GM19468 (cell line): ENCODE measurements around the gene STING1.
"Not testable (repeated sequence)": the region's sequence is repeated elsewhere in the genome, so short reads cannot be mapped to it uniquely, and the experiment has no call there.

ENCODE experiments used
- ATAC-seq: cut with Tn5 transposase; IDR thresholded peaks from one replicate; pipeline ENCODE4 v1.9.1; 2021; ENCODE audit warnings: mild to moderate bottlenecking, moderate library complexity, moderate number of reproducible peaks; ENCODE audit not compliant: unreplicated experiment; ENCODE audit errors: extremely low read depth

Gene STING1

DNA sequence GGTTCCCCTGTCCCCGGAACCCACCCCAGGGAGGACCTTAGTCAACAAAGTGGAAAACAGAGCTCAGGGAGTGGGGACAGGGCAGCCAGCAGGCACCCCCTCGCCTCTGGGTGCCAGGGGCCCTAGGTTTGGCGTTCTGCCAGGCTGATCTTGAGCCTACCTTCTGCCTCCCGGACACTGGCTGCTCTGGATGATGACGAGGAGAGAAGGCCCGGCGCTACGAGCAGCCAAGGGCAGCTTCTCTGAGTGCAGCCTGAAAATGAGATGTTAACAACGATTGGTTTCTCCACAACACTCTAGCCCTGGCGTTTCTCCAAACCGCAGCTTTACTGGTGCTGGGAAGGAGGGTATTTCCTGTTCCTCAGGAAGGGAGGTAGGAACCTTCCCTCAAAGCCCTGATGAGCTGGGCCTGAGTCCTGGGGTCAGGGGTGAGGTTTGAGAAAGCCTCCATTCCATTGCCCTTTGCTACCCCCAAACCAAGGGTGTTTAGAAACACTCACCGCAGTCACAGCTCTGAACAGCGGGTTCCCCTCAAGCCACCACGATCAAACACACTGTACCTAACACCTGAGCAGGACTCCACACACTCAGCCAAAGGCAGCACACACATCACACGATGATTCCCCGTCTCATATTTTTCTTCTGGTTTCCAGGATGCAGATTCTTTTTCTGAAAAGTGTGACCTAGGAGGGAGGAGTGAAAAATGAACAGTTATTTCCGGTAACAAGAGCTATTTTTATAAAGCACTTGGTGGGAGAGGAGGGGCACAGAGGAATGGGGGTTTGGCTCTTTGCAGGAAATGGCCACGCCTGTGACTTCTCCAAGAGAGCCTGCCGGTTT lies at the start of gene STING1:
STING1 (minus strand) TSS at position 709 of the 840 bp plus-strand sequence. CDS start 1,054 bp downstream, outside the sequence.
- no peak for ATAC-seq

DNA sequence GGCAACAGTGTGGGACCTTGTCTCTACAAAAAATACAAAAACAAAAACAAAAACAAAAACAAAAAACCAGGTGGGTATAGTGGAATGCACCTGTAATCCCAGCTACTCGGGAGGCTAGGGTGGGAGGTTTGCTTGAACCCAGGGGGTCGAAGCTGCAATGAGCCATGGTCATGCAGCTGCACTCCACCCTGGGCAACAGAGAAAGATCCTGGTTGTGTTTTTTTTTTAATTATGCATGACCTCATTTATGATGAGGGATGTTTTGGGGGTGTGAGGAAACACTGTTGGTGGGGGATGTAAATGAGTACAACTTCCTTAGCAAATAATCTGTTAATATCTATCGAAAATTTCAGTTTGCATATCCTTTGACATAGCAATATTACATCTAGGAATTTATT lies 49.2 kb upstream of the STING1 start:
- ATAC-seq: no peak

DNA sequence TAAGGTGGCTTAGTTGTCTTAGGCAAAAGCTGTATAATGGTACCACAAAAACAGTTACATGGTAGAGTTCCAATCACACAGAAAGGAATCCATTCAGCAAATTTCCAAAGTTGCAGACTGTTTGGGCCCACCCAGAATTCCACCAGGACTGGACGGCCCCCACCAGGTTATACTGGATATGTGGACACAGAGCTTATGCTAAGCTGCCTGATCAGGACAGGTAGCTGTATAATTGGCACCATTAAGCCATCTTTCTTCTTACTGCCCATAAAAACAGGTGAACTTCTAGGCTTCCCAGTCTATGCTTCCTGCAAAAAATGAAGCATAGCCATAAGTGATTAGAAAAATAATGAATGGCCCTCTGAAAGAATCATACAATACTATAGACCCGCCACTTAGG lies 47.5 kb upstream of the STING1 start:
- not testable (repeated sequence) for ATAC-seq

DNA sequence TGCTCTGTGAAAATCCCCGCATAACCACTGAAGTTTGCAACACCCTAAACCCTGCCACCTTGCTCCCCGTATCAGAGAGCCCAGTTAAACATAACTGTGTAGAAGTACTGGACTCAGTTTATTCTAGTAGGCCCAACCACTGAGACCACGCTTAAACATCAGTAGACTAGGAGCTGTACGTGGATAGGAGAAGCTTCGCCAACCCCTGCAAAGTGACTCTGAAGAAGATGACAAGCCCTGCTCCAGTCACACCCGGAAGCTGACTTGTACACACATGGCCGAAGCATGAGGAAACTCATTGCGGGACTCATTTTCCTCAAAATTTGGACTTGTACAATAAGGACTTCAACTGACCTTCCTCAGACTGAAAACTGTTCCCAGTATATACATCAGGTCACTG lies 46.1 kb upstream of the STING1 start:
- not testable (repeated sequence) for ATAC-seq

DNA sequence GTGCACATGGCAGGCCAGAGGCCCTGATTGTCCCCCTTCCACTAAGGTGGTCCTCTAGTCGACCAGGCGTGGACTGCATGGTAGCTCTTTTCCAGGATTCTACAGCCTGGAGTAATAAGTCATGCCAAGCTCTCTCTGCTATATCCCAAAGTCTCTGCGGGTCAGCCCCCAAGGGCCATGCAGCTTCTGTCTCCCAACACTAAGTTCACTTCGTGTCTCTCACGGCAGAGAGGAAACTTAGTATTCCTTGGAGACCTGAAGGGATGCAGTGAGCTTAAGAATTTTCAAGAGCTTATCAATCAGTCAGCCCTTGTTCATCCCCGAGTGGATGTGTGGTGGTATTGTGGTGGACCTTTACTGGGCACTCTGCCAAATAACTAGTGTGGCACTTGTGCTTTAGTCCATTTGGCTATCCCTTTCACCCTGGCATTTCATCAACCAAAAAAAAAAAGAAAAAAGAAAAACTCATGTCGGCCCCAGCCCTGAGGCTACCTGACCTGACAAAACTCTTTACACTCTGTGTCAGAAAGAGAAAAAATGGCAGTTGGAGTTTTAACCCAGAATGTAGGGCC lies 45.4 kb upstream of the STING1 start:
- ATAC-seq: not testable (repeated sequence)

DNA sequence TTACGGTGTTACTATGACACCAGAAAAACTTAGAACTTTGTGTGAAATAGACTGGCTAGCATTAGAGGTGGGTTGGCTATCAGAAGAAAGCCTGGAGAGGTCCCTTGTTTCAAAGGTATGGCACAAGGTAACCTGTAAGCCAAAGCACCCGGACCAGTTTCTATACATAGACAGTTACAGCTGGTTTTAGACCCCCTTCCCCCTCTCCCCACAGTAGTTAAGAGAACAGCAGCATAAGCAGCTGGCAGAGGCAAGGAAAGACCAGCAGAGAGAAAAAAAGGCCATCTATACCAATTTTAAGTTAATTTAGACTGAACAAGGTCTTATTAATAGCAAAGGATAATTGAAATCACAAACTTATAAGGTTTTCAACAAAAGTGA lies 44.5 kb upstream of the STING1 start:
- not testable (repeated sequence) for ATAC-seq

DNA sequence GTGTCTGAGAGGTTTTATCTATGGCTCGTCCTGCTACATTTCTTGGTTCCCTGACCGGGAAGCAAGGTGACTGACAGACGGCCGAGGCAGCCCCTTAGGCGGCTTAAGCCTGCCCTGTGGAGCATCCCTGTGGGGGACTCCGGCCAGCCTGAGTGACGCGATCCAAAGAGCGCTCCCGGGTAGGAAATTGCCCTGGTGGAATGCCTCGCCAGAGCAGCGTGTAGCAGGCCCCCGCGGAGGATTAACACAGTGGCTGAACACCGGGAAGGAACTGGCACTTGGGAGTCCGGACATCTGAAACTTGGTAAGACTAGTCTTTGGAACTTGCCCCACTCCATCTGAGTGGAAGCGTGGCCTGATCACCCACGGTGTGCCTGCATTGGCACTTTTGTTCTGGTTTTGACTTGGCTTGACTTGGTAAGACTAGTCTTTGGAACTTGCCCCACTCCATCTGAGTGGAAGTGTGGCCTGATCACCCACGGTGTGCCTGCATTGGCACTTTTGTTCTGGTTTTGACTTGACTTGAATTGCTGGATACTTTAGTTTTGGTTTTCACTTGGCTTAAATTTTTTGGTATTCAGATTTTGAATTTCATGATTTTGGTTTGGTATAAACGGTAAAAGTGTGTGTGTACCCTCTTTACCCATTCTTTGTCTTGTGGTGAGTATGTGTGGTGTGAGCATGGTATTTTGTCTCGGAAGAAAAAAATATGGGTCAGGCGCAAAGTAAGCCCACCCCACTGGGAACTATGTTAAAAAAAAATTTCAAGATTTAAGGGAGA lies 43.9 kb upstream of the STING1 start:
- not testable (repeated sequence) for ATAC-seq

DNA sequence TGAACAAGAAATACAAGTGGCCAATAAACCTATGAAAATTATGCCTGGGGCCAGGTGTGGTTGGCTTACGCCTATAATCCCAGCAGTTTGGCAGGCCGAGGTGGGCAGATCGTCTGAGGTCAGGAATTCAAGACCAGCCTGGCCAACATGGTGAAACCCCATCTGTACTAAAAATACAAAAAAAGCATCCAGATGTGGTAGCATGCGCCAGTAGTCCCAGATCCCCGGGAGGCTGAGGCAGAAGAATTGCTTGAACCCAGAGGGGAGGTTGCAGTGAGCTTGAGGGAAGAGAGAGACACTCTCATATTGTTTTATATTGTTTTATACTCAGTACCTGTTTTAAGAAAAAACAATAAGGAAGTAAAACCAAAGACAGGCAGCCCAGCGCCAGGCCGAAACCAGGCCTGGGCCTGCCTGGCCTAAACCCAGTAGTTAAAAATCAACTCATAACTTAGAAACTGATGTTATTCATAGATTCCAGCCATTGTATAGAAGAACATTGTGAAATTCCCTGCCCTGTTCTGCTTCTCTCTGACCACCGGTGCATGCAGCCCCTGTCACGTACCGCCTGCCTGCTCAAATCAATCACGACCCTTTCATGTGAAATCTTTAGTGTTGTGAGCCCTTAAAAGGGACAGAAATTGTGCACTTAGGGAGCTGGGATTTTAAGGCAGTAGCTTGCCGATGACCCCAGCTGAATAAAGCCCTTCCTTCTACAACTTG lies 43.2 kb upstream of the STING1 start:
- not testable (repeated sequence) for ATAC-seq

DNA sequence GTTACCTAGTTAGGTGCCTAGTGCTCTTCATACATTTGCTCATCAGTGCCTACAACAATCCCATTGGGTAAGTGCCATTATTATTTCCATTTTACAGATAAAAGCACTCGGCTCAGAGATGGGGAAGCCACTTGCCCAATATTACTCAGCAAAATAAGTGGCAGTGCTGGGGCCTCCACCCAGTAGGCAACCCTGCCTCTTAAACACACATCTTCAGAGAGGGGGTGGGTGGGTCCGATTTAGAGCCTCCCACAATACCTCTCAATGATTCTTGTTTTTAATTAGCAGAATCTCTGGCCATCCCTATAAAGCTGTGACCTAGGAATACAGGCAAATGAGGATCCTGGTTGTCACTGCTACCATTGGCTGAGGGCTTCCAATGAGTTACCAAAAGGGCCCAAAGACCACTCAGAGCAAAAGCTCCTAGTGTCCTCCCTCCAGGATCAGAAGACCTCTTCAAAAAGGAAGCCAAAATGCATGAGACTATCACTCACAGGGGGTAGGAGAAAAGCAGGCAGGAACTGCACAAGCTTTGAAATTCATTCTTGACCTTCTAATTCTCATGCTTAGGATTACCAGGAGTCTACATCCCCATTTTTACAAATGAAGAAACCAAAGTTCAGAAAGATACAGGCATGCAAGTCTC lies 42.5 kb upstream of the STING1 start:
- ATAC-seq: no peak

DNA sequence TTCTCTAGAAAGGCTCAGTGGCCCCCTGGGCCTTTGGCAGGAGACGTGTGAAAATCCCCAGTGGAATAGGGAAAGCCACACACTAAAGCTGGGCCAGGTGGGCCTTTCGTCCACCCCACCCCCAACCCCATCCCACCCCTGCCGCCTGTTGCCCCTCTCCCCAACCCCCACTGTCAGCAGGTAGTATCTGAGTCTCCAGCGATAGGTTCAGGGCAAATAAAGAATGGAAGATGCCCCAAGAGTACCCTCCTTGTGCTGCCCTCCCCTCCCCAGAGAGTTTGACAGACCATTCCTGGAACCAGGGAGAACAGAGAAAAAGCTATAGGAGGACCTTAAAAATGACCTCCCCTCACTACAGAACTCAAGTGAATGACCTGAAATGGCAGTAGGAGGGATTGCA lies 41.9 kb upstream of the STING1 start:
- no peak for ATAC-seq

DNA sequence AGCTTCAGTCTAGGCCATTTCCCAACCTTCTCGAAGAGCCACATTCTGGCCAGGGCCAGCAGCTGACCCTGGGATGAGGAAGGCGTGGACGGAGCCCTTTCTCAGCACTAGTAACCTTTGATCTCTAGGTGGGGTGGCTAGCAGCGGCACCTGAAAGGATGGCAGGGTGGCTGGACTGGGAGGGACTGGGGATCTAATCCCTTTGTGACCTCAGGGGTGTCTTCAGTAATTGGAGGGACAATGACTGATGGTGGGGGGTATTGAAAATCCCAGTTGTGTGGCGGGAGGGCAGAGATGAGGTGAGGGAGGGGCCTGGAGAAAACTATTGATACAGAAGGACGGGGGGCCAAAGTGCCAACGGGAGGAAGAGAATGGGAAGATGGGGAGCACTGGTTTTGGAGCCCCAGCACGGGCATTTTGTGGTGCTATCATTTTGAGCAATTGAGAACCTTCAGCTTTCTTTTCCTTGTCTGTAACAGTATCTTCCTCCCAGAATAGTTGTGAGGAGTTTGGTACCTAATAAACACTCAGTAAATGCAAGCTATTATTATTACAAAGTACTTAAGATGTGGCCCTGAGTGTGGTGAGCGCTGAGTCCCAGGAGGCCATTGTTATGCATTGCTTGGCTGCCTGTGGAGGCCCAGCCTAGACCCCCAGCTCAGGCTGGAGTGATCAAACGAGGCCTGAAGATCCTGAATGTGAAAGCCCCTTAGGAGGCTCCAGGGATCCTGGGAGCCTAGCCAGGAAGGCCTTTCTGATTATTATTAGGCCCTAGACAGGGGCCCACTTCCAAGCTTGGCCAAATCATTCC lies 41.3 kb upstream of the STING1 start:
- ATAC-seq: no peak

DNA sequence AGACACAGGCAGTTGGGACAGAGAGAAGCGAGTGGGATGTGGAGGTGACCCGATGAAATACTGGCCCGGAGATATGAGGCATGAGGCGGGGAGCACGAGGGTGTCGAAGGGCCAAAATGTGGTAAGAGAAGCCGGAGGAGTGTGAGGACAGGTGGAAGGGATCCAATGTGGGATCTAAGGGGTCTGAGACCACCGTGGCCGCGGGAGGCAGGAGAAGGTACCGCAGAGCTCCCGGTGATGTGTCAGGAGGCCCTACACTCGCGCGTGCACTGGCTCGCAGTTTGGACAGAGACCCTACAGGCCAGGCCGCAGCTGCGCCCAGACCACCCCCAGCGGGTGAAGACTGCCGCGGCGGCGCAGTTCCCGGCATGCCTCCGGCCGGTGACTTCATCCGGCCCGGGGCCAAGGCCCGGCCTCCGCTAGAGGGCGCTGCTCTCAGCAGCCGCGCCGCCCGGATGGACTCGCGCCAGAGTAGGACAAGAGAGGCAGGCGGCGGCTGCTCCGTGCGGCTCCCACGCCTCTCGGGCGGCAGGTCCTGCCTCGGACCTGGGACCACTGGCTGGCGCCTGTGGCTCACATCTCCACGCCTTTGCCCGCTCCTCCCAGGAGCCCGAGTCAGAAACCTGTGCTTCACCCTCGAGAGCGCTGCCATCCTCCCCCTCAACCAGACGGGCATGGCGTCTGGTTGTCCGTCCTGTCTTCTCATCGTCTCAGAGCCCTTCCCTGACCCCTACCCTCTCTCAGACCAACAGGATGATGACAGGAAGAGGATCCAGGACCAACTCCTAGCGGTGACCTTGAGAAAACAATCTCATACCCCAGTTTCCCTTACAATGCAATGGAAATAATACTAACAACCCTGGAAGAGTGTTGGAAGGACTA lies 35.4 kb upstream of the STING1 start:
- ATAC-seq: peak; percentile 68

DNA sequence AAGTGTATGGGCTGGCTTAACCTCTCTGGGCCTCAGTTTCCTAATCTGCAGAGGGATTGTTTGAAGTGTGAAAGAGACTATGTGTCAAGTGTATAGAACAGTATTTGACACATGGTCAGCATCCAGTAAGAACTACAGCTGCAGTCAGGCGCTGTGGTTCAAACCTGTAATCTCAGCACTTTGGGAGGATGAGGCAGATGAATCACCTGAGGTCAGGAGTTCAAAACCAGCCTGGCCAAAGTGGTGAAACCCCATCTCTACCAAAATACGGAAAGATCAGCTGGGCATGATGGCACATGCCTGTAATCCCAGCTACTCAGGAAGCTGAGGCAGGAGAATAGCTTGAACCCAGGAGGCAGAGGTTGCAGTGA lies 31.9 kb upstream of the STING1 start:
- no peak for ATAC-seq

DNA sequence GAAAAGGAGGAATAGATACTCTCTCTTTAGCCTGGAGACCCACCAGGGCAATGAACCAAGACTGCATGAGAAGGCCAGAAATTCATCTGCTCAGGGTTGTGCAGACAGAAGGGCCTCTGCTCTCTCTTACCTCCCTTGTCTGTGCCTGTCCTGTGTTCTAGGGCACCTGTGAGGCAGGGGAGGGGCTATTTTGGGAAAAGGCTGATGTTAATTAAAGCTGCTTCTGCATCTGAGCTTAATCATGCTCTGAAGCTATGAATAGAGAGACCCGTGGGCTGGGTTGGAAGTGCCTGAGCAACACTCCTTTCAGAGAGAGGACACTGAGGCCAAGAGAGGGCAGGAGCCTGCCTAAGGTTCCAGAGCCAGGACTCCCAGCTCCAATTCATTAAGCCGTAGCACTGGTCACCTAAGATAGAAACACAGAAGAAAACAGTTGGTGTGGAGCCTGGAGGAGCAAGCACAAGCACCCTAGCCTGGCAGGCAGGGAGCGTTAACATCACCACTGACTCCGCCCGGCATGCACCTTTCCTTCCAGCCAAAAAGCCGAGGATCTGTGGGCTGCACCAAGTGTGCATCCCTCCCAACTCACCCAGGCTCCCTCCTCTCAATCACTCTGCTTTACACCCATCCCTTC lies 31.4 kb upstream of the STING1 start:
- no peak for ATAC-seq

DNA sequence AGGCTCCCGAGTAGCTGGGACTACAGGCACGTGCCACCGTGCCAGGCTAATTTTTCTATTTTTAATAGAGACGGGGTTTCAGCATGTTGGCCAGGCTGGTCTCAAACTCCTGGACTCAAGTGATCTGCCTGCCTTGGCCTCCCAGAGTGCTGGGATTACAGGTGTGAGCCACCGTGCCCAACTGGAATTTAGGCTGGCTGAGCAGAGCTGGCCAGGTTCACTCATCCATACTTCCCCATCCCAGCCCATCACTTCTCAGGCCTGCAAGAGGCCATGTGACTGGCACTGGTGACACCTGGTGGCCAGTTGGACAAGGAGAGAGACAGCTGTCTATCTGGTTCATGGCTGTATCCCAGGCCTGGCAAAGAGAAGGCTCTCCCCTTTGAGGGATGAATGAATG lies 30.9 kb upstream of the STING1 start:
- not testable (repeated sequence) for ATAC-seq

DNA sequence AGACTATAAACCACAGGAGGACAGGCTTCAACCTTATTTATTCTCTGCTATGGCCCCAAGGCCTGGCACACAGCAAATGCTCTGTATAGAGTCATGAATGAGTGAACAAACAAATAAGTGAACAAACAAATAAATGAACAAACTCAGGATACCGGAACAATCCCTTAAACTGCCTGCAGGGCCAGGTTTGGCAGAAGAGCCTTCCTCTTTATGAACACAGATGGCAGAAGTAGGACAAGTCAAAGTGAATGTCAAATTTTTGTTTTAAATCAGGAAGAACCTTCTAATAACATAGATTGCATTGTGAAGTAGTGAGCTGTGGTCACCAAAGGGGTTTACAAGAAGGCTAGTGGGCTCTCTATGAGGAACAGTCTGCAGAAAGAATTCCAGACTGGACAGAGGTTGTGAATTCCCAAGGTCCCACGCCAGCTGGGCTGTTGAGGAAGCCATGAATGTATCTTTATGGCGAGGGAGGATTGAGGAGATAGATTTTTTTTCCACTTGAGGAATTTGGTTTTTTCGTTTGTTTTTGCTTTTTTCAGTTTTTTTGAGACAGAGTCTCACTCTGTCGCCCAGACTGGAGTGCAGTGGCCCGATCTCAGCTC lies 30.3 kb upstream of the STING1 start:
- ATAC-seq: no peak

DNA sequence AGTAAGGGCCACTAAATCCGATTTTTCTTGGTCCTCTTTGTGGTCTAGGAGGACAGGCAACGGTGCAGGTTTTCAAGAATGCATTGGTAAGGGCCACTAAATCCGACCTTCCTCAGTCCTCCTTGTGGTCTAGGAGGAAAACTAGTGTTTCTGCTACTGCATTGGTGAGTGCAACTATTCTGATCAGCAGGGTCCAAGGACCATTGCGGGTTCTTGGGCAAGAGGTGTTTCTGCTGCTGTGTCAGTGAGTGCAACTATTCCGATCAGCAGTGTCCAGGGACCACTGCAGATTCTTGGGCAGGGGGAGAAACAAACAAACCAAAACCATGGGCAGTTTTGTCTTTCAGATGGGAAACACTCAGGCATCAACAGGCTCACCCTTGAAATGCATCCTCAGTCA lies 22.2 kb upstream of the STING1 start:
- not testable (repeated sequence) for ATAC-seq
